Activated T-helper 2 cell treated with anti-CD3 and anti-CD28 coated beads, Interferon-gamma antibody, Interleukin-2, Interleukin-4, amounts not matched to agents 10 μg/mL and 5 μg/mL and 100 μg/mL, durations not matched to agents 14 hours and 24 hours and 36 hours (primary cell): ENCODE data around the gene SMIM35. TPM values are rescaled to one million over a fixed set of nuclear protein-coding genes. Genes with fewer than 3 reads are reported as not detected.

Experiments used
- DNase-seq: peaks from one replicate; pipeline ENCODE4 v3.0.0; 2021; ENCODE audit warnings: low spot score
- H3K27ac Mint-ChIP-seq: one replicate; pipeline ENCODE4 v1.8.0; 2021; ENCODE audit warnings: mixed read lengths
- H3K27me3 Mint-ChIP-seq: one replicate; pipeline ENCODE4 v1.8.0; 2021; ENCODE audit warnings: low read depth, mixed read lengths
- H3K36me3 Mint-ChIP-seq: one replicate; pipeline ENCODE4 v1.8.0; 2021; ENCODE audit warnings: low read depth, mixed read lengths
- H3K4me1 Mint-ChIP-seq: one replicate; pipeline ENCODE4 v1.8.0; 2021; ENCODE audit warnings: low read depth, mixed read lengths
- H3K4me3 Mint-ChIP-seq: one replicate; pipeline ENCODE4 v1.8.0; 2021; ENCODE audit warnings: low read depth, mild to moderate bottlenecking, moderate library complexity, mixed read lengths
- H3K9me3 Mint-ChIP-seq: one replicate; pipeline ENCODE4 v1.8.0; 2021; ENCODE audit warnings: mixed read lengths
- intact Hi-C: fragments of 100-400 bp; cut with micrococcal nuclease; formaldehyde crosslinking; loops from one replicate; pipeline ENCODE4 v1.15.1; 2023
- total RNA-seq: library from RNA; stranded (reverse); gene quantifications from 2 replicates; pipeline ENCODE4 v1.2.3, GENCODE V29; 2022

Gene SMIM35
- 1.7 and 1.9 TPM in 2 replicates for total RNA-seq

DNA sequence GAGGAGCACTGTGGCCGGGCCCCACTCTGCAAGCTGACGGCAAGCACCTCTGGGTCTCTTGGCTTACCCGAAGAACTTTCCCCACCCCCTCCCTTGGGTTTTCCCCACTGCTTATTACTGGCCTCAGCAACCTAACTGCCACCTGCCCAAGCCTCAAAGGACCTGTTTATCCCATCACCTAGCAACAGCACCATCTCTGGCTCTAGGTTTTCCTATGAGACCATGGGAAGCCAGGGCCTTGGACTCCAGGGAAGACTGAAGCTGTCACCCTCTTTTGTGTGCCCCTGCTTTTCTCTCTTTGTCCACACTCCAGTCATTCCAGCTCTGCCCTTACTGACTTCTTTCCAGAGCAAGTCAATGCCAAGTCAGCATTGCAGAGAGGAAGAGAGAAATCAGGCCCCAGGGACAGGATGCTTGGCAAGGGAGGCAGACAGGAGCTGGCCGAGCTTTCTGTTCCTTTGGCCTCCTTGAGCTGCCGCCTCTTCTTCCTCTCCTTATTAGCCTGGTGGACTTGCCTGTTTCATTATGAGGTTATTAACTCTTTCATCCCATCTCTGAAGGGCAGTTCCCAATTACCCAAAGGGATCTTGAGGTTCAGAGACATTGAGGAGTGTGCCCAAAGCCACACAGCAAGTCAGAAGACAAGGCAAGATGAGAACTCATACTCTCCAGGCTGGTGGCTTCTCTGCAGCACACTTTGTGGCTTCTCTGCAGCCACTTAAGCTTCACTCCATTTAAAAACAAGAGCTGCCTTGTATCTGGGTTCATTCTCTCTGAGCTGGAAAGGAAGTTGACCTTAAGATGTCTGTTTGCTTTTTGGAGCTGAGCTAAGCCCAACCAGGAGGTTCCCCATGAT, at the start of gene SMIM35:
TSS of gene SMIM35 (minus strand) at position 51 of the 856 bp plus-strand sequence. CDS start 206 bp downstream, outside the sequence.
- peaks cover 4% of the 10 kb centered on the region for H3K27me3 Mint-ChIP-seq
- H3K9me3 Mint-ChIP-seq = peaks cover 27% of the 10 kb centered on the region
- intact Hi-C loops = no loop called here
- no peak within 1 kb of the TSS for H3K27ac Mint-ChIP-seq
- no peaks in the 10 kb centered on the region for H3K4me1 Mint-ChIP-seq
- no peaks in the 10 kb centered on the region for H3K36me3 Mint-ChIP-seq
- no peak for DNase-seq
- no peak within 1 kb of the TSS for H3K4me3 Mint-ChIP-seq

DNA sequence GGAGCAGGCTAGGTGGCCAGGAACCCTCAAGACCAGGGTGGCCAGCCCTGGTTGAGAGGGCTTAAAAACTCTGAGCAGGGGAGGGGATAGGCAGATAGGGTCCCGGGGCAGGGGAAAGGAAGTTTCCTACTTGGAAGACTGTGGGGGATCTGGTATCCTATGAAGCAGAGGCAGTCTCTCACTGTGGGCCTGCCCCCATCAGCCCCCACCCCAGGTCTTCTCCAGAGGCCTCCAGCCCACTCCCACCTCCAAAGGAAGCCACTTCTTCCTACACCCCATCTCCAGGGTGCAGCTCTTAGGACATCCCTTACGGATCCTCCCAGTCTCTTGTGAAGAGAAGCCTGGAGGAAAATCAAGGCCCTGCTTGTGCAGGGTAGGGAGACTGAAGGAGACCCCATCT, 49.6 kb upstream of the SMIM35 start:
- no peak overlapping the region for H3K27ac Mint-ChIP-seq
- H3K9me3 Mint-ChIP-seq = no peaks in the 10 kb centered on the region
- intact Hi-C loops = no loop called here

DNA sequence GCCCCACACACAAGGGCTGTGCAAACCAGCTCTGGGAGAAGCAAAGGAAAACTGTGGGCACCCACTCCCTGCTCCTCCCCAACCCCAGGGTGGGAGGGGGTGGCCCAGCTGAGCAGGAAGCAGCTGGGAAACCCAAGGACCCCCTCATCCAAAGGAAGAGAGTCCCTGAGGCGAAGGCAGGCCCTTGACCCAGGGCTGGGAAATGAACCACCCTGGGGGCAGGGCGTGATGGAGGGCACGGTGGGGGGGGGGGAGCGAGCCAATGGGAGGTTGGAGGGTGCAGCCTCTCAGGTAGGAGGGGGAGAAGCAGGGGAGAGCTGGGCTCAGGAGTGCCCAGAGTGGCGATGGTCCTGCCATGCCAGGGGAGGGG, 49.0 kb upstream of the SMIM35 start:
- Mint-ChIP-seq H3K4me1 (no peaks in the 10 kb centered on the region), H3K27ac (no peak overlapping the region), H3K9me3 (no peaks in the 10 kb centered on the region), H3K36me3 (no peaks in the 10 kb centered on the region), H3K27me3 (peaks cover 25% of the 10 kb centered on the region), H3K4me3 (no peak overlapping the region)
- intact Hi-C loops = no loop called here
- no peak for DNase-seq

More for the DNA sequence above, 49.6 kb upstream of the SMIM35 start:
- Mint-ChIP-seq H3K4me1 (no peaks in the 10 kb centered on the region), H3K4me3 (no peak overlapping the region), H3K36me3 (no peaks in the 10 kb centered on the region), H3K27me3 (peaks cover 23% of the 10 kb centered on the region)
- no peak for DNase-seq

DNA sequence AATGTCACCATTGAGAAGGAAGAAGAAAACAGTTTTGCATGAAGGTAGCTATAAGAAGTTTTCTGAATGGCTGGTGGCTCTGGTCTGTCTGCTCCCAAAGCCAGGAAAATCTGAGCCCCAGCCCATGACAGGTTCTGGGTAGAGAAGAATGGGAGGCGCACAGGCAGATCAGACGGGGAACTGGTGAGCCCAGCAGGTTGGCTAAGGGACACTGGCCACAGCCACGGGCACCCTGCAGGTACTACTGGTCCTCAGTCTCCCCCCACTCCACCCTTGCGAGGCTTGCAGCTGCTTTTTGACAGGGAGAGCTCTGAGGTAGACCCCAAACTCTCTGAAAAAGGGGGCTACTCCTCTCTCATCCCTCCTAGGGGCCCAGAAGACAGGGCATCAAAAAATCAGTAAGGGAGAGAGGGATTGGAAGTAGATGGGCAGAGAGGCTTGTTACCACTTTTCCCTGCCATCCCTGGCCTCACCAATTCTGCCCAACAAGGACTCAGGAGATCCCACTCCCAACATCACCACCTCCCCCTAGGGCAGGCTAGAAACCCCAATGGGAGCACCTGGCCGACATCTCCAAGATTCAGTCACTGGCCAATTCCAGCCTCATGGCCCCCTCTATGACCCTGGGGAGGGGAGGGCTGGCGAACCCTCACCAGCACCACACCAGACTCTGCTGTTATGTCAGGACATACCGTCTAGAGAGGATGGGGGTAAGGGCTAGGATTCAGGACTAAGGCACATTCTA, 48.5 kb upstream of the SMIM35 start:
- H3K27me3 Mint-ChIP-seq = peaks cover 20% of the 10 kb centered on the region
- DNase-seq = no peak
- no peaks in the 10 kb centered on the region for H3K9me3 Mint-ChIP-seq
- no peak overlapping the region for H3K4me3 Mint-ChIP-seq
- no peak overlapping the region for H3K27ac Mint-ChIP-seq
- H3K36me3 Mint-ChIP-seq = no peaks in the 10 kb centered on the region
- H3K4me1 Mint-ChIP-seq = no peaks in the 10 kb centered on the region
- intact Hi-C loops = no loop called here

DNA sequence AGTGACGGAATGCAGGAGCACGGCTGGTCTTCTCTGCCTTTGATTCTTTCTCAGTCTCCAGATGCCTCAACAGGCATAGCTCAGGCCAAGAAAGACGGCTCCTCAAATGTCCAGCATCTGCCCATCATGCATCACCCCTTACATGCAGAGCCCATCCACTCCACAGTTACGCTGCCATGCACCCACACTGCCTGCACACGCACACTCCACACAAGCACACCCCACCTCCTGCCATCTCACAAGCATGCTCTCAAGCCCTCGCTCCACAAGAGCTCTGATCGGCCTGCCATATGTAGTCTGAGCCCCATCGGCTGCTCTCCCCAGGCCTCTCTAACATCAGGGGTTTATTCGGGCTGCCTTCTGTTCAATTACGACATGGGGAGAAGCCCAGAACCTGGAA, 47.1 kb upstream of the SMIM35 start:
- peaks cover 17% of the 10 kb centered on the region for H3K27me3 Mint-ChIP-seq
- intact Hi-C loops = no loop called here
- DNase-seq = no peak
- H3K27ac Mint-ChIP-seq = no peak overlapping the region
- H3K9me3 Mint-ChIP-seq = no peaks in the 10 kb centered on the region
- no peaks in the 10 kb centered on the region for H3K36me3 Mint-ChIP-seq
- no peaks in the 10 kb centered on the region for H3K4me1 Mint-ChIP-seq
- no peak overlapping the region for H3K4me3 Mint-ChIP-seq

DNA sequence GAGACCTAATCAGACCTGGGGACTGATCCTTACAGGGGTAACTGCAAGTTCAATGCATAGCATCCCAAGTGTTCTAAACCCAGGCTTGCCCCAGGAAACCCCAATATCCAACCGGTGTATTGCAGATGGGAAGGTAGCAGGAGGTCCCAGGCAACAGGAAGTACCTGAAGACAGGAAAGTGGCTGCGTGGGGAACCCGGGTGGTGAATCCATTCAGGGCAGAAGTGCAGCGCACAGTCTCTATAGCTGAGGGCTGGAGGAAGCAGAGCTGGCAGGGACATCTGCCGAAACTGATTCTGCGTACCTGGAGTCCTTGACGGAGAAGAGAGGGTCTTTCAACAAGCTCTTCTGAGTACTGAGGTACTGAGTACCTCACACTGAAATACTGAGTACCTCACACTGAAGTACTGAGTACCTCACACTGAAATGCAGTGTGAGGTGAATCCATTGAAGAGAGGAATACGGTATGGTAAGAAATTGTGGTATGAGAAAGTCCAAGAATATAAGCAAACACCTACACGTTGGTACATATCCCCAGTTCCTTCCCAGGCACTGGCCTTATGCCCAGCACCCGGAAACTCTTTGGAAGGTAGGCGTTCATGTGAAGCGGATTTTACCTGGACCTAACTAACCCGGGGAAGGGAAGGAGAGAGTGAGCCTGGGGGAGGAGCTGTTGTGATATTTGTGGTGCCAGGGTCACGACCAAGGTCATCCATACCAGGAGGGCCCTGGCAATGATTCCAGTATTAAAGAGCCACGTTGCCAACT, 45.8 kb upstream of the SMIM35 start:
- H3K4me1 Mint-ChIP-seq = no peaks in the 10 kb centered on the region
- no peaks in the 10 kb centered on the region for H3K36me3 Mint-ChIP-seq
- no peak overlapping the region for H3K27ac Mint-ChIP-seq
- intact Hi-C loops = no loop called here
- DNase-seq = no peak
- no peaks in the 10 kb centered on the region for H3K9me3 Mint-ChIP-seq
- H3K27me3 Mint-ChIP-seq = peaks cover 18% of the 10 kb centered on the region
- H3K4me3 Mint-ChIP-seq = no peak overlapping the region

DNA sequence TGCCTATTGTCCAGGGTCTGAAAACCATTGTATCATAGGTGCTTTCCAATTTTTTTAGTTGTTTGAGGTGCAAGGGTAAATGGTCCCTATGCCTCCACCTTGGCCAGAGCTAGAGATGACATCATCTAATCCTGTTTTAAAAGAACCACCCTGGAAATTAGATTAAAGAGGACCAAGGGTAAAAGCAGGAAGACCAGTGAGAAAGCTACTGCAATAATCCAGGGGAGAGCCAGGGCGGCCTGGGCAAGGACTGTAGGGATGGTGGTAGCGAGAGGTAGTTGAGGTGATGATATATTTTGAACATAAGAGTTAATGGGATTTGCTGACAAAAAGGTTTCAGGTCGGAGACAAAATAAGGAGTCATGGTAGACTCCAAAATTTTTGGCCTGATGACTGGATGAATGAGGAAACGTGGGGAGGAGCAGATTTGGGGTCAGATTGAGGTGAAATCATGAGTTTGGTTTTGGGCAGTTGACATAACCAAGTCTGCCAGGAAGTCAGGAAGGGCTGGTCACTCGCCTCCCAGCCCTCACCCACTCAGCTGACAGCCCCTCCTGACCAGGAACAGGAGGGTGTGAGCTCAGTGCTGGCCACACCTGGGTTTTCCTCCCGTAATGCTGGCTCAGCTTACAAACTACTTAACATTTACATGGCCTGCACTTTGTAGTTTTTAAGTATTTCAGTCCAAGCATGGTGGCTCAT, 42.9 kb upstream of the SMIM35 start:
- intact Hi-C loops = no loop called here
- Mint-ChIP-seq H3K27me3 (peaks cover 18% of the 10 kb centered on the region), H3K9me3 (no peaks in the 10 kb centered on the region)

DNA sequence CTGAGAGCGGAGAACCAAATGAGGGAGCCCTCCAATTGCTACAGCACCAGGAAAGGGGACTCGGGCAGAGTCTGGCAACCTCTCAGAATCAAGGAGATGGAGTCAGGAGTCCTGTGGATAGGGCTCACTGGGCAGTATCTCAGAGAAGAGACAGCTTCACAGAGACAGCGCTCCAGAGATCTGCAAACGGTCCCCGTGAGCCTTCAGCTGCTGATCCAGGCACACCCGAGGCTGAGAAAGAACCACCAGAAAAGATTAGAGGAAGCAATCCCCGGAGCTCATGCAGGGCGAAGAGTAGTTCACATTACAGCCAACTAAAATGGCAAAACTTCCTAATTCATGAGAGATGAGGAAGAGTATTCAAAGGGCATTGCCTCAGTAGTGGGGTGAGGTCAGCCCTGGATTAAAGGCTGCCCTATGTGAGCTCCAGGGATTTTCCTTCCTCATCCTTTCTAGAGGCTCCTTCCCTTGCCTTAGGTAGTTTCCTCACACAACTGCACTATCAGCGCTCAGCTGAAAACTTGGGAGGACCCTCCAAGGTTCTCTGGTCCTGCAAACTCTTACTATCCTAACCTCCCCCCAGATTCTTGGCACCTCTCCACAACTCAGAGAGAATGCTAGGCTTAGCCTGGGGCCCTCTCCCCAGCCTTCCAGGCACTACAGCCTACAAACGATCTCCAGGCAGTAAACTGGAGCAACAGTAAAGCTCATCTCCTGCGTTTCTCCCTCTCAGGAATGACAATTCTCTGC, 42.1 kb upstream of the SMIM35 start:
- Mint-ChIP-seq H3K4me3 (no peak overlapping the region), H3K27me3 (peaks cover 18% of the 10 kb centered on the region), H3K36me3 (no peaks in the 10 kb centered on the region), H3K27ac (no peak overlapping the region), H3K9me3 (no peaks in the 10 kb centered on the region), H3K4me1 (no peaks in the 10 kb centered on the region)
- intact Hi-C loops = no loop called here
- no peak for DNase-seq

More for the DNA sequence above, 42.9 kb upstream of the SMIM35 start:
- no peak overlapping the region for H3K27ac Mint-ChIP-seq
- DNase-seq = no peak
- H3K4me1 Mint-ChIP-seq = no peaks in the 10 kb centered on the region
- H3K36me3 Mint-ChIP-seq = no peaks in the 10 kb centered on the region
- no peak overlapping the region for H3K4me3 Mint-ChIP-seq

DNA sequence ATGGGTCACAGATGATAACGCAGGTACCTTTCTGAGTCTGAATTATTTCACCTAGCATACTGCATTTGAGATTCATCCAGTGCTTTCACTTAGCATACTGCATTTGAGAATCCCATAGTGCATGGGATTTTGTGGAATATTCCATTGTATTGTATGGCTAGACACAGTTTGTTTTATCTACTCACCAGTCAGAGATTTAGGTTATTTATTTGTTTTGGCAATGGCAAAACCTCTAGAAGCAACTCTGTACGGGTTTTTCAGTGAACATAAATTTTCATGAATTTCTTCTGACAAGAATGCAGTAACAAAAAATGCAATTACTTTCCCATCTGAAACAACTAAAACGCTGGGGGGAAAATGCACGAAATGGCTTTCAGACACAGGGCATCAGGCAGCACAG, 41.5 kb upstream of the SMIM35 start:
- no peaks in the 10 kb centered on the region for H3K9me3 Mint-ChIP-seq
- H3K4me1 Mint-ChIP-seq = no peaks in the 10 kb centered on the region
- H3K36me3 Mint-ChIP-seq = no peaks in the 10 kb centered on the region
- H3K4me3 Mint-ChIP-seq = no peak overlapping the region
- no peak for DNase-seq
- intact Hi-C loops = no loop called here
- peaks cover 18% of the 10 kb centered on the region for H3K27me3 Mint-ChIP-seq
- no peak overlapping the region for H3K27ac Mint-ChIP-seq

DNA sequence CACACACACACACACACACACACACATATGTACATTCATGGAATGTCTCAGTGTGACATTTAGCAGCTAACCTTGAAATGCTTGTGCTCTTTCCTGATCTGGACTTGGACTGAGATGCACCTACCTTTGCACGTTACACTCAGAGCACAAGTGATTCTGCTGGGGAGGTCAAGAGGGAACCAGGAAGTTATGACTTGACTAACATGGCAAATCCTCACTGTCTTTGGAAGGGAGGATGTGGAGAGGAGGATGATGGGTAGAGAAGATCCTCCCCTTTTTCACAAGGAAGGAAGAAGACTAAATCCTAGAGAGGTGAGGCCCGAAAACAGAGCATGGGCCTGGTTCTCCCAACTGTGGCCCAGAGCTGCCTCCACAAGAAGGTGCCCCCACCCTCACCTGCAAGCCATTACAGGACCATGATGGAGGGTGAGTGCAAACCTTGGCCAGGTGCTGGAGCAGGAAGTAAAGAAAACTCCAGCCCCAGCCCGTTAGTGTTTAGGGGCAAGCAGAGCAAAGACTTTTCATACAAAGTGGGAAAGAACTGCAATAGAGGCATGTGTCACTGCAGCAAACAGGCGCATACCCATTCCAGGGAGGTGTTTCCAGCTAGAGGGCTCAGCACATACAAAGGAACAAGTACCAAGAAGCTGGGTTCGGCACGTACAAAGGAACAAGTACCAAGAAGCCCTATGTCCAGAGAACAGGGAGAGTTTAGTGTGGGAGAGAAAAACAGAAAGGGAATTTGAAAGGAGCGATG, 39.5 kb upstream of the SMIM35 start:
- H3K9me3 Mint-ChIP-seq = no peaks in the 10 kb centered on the region
- peaks cover 20% of the 10 kb centered on the region for H3K27me3 Mint-ChIP-seq
- intact Hi-C loops = no loop called here
- H3K4me3 Mint-ChIP-seq = no peak overlapping the region
- H3K4me1 Mint-ChIP-seq = no peaks in the 10 kb centered on the region
- H3K36me3 Mint-ChIP-seq = no peaks in the 10 kb centered on the region
- DNase-seq = no peak
- no peak overlapping the region for H3K27ac Mint-ChIP-seq

DNA sequence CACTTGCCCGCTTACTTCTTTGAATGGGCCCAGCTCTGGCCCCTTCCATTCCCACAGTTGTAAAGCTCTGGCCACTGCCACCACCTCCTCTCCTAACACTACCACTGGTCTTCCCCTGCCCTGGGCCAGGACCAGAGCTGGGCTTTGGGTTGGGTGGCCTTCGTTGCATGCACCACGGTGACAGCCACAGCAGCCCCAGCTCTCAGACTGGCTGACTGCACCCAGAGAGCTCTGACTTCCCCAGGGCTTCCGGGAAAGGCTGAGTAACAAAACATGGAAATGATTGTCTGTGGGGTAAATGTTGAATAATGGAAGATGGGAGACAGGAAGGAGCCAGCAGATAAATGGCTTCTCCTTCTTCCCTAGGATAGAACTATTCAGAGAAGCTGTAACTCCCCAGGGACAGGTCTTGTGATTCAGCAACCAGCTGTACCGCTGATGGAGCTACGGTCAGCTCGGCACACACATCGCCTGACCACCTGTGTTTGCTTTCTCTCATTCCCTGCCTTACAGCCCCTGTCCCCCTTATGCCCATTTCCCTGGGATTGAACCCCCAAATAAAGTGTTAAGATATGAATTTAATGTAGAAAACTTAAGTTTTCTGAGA, 38.3 kb upstream of the SMIM35 start:
- H3K4me3 Mint-ChIP-seq = no peak overlapping the region
- H3K4me1 Mint-ChIP-seq = no peaks in the 10 kb centered on the region
- no peak for DNase-seq
- no peak overlapping the region for H3K27ac Mint-ChIP-seq
- no peaks in the 10 kb centered on the region for H3K36me3 Mint-ChIP-seq
- intact Hi-C loops = no loop called here
- H3K9me3 Mint-ChIP-seq = peaks cover 7% of the 10 kb centered on the region
- peaks cover 20% of the 10 kb centered on the region for H3K27me3 Mint-ChIP-seq
